ENCODE results near the gene MXD1. TPM values are rescaled to one million over a fixed set of nuclear protein-coding genes. Genes with fewer than 3 reads are reported as not detected.

MXD1 gene
- total RNA-seq, 1 experiment from 2014 or later: 6.5 TPM

DNA sequence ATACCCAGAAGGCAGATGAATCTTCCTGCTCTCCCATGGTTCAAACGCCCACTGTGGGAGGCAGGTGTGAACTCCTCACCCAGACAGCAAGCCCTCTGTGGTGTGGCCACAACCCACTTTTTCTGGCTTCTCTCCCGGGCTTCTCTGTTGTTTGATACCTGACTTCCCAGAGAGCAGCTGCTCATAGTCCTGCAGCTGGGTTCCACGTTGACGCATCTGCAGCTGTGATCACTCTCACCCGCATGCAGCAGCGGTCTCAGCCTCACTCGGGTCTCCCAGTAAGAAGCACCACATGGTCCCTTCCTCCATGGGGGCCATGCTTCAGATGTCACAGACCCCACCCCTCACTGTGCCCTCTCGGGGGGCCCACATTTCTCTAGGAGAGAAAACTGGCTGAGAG, 43.1 kb downstream of the MXD1 start:
- no peak for DNase-seq (ENCODE audit: low read depth, low spot score)
- ChIA-PET CTCF (no interaction called here), POLR2A (no interaction called here)
- Histone ChIP-seq H3K27me3 (ENCODE audit: control insufficient read depth, insufficient read depth, low read length) (no peaks in the 10 kb centered on the region), H3K9me3 (ENCODE audit: control insufficient read depth, insufficient read depth, low read depth, low read length) (no peaks in the 10 kb centered on the region), H3K4me1 (ENCODE audit: control insufficient read depth, insufficient read depth, low read length) (no peaks in the 10 kb centered on the region; the same call in 1 of the 2 replicates), H3K4me3 (ENCODE audit: low read depth in 2 of 2, low read length in 2 of 2) (no peak overlapping the region), H3K36me3 (ENCODE audit: control insufficient read depth, insufficient read depth, low read length) (no peaks in the 10 kb centered on the region), H3K27ac (ENCODE audit: low read length) (no peak overlapping the region)
- no TSS peak for BruUV-seq (replicated peaks)
- intact Hi-C loops (cut with micrococcal nuclease; ENCODE audit: unreplicated experiment) (no loop called here), in situ Hi-C loops (cut with HindIII; ENCODE audit: low pct_unique_long_range_greater_than_20kb, low sequenced_read_pairs) (no loop called here)
- no peak for ATAC-seq
- TF ChIP-seq REST (IDR thresholded peaks at IDR 0.05; ENCODE audit: insufficient read depth in 1 of 2, low read depth in 2 of 2, low read length in 1 of 2): no peak
- no peak for TF ChIP-seq SIN3A (IDR thresholded peaks at IDR 0.05; ENCODE audit: borderline replicate concordance, insufficient read depth, low read depth, low read length)
- no peak for TF ChIP-seq TCF7L2 (IDR thresholded peaks at IDR 0.05; ENCODE audit: low read depth, low read length)
- no peak for TF ChIP-seq POLR2AphosphoS5 (IDR thresholded peaks at IDR 0.05; ENCODE audit: low read depth, low read length)
- TF ChIP-seq, protein P1, sequence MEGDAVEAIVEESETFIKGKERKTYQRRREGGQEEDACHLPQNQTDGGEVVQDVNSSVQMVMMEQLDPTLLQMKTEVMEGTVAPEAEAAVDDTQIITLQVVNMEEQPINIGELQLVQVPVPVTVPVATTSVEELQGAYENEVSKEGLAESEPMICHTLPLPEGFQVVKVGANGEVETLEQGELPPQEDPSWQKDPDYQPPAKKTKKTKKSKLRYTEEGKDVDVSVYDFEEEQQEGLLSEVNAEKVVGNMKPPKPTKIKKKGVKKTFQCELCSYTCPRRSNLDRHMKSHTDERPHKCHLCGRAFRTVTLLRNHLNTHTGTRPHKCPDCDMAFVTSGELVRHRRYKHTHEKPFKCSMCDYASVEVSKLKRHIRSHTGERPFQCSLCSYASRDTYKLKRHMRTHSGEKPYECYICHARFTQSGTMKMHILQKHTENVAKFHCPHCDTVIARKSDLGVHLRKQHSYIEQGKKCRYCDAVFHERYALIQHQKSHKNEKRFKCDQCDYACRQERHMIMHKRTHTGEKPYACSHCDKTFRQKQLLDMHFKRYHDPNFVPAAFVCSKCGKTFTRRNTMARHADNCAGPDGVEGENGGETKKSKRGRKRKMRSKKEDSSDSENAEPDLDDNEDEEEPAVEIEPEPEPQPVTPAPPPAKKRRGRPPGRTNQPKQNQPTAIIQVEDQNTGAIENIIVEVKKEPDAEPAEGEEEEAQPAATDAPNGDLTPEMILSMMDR (IDR thresholded peaks at IDR 0.05): no peak

GRCh38 chr2:69958480-69958879, 43.6 kb downstream of the MXD1 start:
- H3K4me3 ChIP-seq (ENCODE audit: low read depth in 2 of 2, low read length in 2 of 2): no peak overlapping the region
- H3K36me3 ChIP-seq (ENCODE audit: control insufficient read depth, insufficient read depth, low read length): no peaks in the 10 kb centered on the region
- no TSS peak for BruUV-seq (replicated peaks)
- H3K27ac ChIP-seq (ENCODE audit: low read length): no peak overlapping the region
- TF ChIP-seq TCF7L2 (IDR thresholded peaks at IDR 0.05; ENCODE audit: low read depth, low read length) (no peak), REST (IDR thresholded peaks at IDR 0.05; ENCODE audit: insufficient read depth in 1 of 2, low read depth in 2 of 2, low read length in 1 of 2) (no peak), SIN3A (IDR thresholded peaks at IDR 0.05; ENCODE audit: borderline replicate concordance, insufficient read depth, low read depth, low read length) (no peak), POLR2AphosphoS5 (IDR thresholded peaks at IDR 0.05; ENCODE audit: low read depth, low read length) (no peak)
- TF ChIP-seq, protein P1 (IDR thresholded peaks at IDR 0.05): no peak
- no peaks in the 10 kb centered on the region for H3K27me3 ChIP-seq (ENCODE audit: control insufficient read depth, insufficient read depth, low read length)
- intact Hi-C loops (cut with micrococcal nuclease; ENCODE audit: unreplicated experiment) (no loop called here), in situ Hi-C loops (cut with HindIII; ENCODE audit: low pct_unique_long_range_greater_than_20kb, low sequenced_read_pairs) (no loop called here)
- DNase-seq (ENCODE audit: low read depth, low spot score) (no peak), ATAC-seq (no peak)
- CTCF ChIA-PET: no interaction called here
- POLR2A ChIA-PET: no interaction called here
- H3K4me1 ChIP-seq (ENCODE audit: control insufficient read depth, insufficient read depth, low read length): no peaks in the 10 kb centered on the region; the same call in 1 of the 2 replicates
- no peaks in the 10 kb centered on the region for H3K9me3 ChIP-seq (ENCODE audit: control insufficient read depth, insufficient read depth, low read depth, low read length)
